Skin epidermis (tissue), 12 donors: ENCODE results near the gene TM2D1.
"Not testable (repeated sequence)": the region's sequence is repeated elsewhere in the genome, so short reads cannot be mapped to it uniquely, and the experiment has no call there.

Experiments
- H3K27ac ChIP-seq, 21 experiments: fragments of 200-600 bp; sonication (generic) in 11 of 21; one replicate each; pipeline ENCODE4 v1.5.0; 2020; ENCODE audit warnings: mild to moderate bottlenecking in 3 of 21, inconsistent platforms in 2 of 21, moderate library complexity in 2 of 21
- H3K4me3 ChIP-seq, 7 experiments: fragments of 200-600 bp; sonication (generic) in 2 of 7; one replicate each; pipeline ENCODE4 v1.5.0; 2020; ENCODE audit warnings: inconsistent platforms in 2 of 7, mild to moderate bottlenecking in 2 of 7, moderate library complexity in 1 of 7

TM2D1 gene

DNA sequence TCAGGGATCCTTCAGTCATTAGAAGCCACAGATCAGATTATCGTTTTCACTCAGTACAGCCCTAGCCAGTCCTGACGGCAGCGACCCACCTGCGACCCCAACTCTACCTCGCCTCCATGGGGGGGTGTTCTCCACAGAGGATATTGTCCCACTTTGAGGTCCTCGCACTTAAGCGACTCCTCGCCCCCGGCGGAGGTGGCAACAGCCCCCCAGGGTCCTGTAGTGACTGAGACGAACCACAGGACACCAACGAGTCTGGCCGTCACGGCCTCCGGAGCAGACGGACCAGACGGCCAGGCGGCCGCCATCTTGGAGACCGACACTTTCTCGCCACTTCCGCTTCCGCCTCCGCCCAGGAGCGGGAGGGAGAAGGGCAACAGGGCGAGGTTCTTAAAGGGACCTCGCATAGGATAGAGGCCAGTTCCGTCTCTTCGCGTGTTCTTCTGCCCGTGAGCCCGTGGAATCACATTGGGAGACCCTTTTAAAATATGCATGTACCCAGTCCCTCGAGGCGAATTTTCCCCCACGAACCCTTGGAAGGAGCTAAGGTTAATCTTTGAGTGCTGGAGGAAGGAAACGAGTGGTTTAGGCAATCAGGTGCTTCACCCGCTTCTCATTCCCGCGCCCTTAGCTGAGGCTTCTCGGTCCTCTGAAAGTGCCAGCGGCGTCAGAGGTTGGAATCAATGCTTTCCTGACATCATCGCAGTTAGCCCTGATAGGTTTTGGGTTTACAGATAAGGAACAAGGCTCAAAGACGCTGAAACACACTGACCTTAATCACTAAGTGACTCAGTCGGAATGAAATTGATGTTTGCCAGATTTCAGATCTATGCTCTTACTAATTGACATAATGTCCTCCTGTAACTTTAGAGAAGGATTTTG lies at the start of gene TM2D1:
Gene TM2D1, minus strand, starts transcription at position 329 of the 882 bp plus-strand sequence. Its CDS starts 21 bp downstream, at position 308.
- Histone ChIP-seq H3K27ac (peak within 1 kb of the TSS; percentile 62 to 98 (median 95)), H3K4me3 (peak within 1 kb of the TSS; percentile 53 to 96 (median 79))

DNA sequence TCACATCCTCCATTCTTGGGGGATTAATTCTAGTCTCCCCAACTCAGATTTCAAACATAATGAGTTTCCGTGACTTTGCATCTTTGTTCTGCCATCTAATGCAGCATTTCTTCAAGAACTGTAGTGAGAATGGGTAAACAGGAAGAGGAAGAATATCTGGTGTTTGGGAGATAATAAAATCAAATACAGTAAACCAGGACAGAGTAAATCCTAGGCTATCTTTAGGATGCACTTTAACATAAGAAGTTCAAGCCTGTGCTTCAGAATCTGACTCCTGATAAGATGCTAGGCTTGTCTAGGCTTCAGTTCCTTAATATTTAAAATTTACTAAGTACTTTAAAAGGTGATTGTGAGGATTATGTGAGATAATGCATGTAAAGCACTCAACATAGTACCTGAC lies 45.2 kb upstream of the TM2D1 start:
- no peak overlapping the region for H3K27ac ChIP-seq

GRCh38 chr1:61757950-61758349 lies 33.0 kb upstream of the TM2D1 start:
- Histone ChIP-seq H3K27ac (no peak overlapping the region), H3K4me3 (no peak overlapping the region)

More for the DNA sequence above, 45.2 kb upstream of the TM2D1 start:
- H3K4me3 ChIP-seq: no peak overlapping the region

- Histone ChIP-seq H3K4me3 (no peak overlapping the region), H3K27ac (no peak overlapping the region)
Observed at GRCh38 chr1:61756773-61757172, 31.8 kb upstream of the TM2D1 start.

GRCh38 chr1:61754545-61754944 lies 29.6 kb upstream of the TM2D1 start:
- H3K4me3 ChIP-seq: no peak overlapping the region

DNA sequence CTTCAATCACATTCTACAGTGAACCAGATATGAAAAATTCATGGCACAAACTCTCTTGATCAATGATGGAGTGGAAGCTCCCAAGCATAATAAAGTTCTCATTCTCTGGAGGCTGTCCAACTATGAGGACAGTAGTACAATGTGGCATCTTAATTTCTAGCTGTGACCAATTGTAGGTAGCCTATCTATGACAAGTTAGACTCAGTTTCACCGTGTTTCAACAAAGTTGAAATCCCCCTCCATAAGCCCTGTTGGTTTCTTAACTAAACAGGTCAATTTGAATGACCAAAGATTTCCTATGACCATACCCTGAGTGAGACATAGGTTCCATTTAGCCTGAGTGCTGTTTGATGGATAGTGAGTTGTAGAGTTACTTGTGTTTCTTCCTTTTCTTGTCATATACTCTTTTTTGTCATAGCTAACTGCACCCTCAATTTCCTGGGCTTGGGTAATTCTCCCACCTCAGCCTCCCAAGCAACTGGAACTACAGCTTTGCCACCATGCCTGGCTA lies 29.1 kb upstream of the TM2D1 start:
- no peak overlapping the region for H3K27ac ChIP-seq
- no peak overlapping the region for H3K4me3 ChIP-seq

More at GRCh38 chr1:61754545-61754944, 29.6 kb upstream of the TM2D1 start:
- no peak overlapping the region for H3K27ac ChIP-seq

DNA sequence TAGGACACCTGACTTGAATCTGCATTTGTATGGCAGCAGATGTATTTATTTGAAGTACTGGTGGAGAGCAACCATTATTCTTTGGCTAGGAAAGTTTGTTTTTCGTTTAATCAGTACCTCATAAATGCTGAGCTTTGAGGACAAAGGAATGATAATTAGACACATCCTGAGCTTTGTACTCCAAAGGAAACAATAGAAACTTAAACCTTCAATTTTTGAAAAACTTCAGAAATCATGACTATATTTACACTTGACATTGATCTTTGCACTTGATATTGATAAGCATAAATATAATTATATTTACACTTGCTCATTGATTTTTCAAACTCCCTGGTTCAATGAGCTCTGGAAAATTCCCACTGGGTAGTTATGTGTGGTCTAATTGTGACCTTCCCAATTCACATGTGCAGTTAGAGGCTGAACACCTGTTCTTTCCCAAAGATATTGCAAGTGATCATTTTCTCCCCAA lies 28.0 kb upstream of the TM2D1 start:
- Histone ChIP-seq H3K27ac (no peak overlapping the region), H3K4me3 (no peak overlapping the region)

- H3K4me3 ChIP-seq: no peak overlapping the region
- no peak overlapping the region for H3K27ac ChIP-seq
Observed at GRCh38 chr1:61749574-61749973, 24.6 kb upstream of the TM2D1 start.

DNA sequence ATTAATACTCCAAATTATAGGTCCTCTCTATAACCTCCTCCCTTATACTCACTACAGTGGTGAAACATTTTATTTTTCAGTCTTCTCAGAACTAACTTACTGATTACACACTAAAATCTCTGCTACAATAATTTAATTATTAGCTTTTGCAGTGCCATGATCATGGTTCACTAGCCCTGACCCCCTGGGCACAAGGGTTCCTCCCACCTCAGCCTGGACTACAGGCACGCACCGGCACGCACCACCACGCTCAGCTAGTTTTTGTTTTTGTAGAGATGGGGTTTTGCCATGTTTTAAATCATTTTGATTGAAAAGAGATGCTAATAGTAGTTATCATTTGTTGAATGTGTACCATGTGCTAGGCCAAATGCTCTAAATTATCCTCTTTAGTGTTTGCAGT lies 23.6 kb upstream of the TM2D1 start:
- no peak overlapping the region for H3K4me3 ChIP-seq
- no peak overlapping the region for H3K27ac ChIP-seq

DNA sequence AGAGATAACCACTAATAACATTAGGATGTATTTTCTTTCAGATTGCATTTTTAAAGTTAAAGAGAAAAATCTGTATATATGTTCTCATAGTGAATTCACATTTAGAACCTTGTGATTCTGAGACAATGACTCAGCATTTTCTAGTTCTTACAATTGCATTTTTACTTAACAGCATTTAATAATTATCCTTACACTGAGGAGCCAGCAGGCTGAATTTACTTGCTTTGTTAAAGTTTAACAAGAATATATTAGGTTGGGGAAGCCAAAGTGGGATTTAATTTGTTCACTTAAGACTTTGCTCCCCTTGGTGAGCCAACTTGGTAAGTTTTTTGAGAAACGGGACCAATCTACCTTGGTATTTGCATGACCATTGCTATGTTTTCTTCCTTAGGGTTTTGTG lies 21.9 kb upstream of the TM2D1 start:
- H3K27ac ChIP-seq: peak overlapping the region in 3 of 21 experiments; percentile 9 to 49 (median 35)
- H3K4me3 ChIP-seq: no peak overlapping the region

GRCh38 chr1:61743716-61744580 lies 19.0 kb upstream of the TM2D1 start:
- Histone ChIP-seq H3K27ac (peak overlapping the region in 3 of 21 experiments; percentile 80 to 97 (median 96)), H3K4me3 (peak overlapping the region in 3 of 7 experiments; percentile 79 to 81 (median 80))

DNA sequence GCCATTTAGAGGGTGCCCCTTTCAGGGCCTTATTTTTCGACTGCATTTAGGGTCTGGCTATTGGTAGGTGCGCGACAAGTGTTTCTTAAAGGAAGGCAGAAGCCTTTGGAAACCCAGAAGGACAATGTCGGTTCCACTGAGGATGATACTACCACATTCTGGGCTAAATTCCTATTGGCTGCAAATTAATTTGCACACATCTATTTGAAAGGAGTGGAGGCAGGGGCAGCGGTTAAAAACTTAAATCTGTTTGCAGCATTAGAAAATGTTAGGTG lies 18.4 kb upstream of the TM2D1 start:
- peak overlapping the region in 17 of 21 experiments; percentile 76 to 98 (median 94) for H3K27ac ChIP-seq
- H3K4me3 ChIP-seq: peak overlapping the region; percentile 71 to 91 (median 81)

- Histone ChIP-seq H3K27ac (peak overlapping the region; percentile 76 to 98 (median 91)), H3K4me3 (peak overlapping the region; percentile 71 to 91 (median 81))
Observed at GRCh38 chr1:61742620-61743430, 17.9 kb upstream of the TM2D1 start.

DNA sequence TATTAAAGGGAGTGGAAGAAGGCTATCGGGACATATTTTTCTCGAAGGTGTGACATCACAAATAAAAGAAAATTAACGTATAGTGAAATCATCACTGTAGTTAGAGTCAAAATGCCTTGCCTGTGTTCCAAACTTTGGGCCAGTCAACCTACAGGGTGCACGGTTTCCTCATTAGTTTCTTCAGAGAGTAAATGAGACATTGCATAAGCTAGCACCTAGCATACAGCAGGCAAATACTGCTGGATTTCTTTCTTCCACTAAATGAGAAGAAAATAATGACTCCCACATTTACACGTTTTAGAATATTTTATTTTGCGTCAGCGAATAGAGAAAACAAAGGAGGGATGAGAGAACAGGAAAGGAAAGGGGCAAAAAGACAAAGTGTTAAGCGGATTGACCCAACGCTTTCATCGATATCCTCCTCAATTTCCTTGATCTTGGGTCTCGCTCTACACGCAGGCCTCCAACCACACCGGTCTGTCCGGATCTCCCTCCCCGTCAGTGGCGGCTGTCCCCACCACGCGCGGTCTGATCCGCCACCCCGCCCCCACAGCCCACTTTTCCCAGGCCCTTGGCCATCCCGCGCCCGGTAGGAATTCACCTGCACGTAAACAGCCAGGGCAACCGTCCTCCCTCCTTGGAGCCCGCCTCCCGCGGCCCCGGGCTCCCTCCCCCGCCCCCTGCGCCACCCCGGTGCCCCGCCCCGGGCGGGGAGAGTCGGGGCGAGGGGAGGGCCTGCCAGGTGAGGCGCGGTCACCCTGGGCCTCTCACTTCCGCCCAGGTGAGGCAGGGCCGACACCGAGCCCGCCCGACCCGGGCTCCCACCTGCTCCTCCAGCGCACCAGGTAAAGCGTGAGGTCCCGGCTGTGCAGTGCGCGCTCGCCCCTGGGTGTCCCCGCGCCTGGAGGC lies 17.0 kb upstream of the TM2D1 start, which contains the start of gene PATJ:
Gene PATJ, plus strand, starts transcription at position 770 of the 909 bp plus-strand sequence. CDS start 20,413 bp downstream, outside the sequence.
- peak within 1 kb of the TSS; percentile 71 to 91 (median 81) for H3K4me3 ChIP-seq
- peak within 1 kb of the TSS; percentile 76 to 98 (median 91) for H3K27ac ChIP-seq

DNA sequence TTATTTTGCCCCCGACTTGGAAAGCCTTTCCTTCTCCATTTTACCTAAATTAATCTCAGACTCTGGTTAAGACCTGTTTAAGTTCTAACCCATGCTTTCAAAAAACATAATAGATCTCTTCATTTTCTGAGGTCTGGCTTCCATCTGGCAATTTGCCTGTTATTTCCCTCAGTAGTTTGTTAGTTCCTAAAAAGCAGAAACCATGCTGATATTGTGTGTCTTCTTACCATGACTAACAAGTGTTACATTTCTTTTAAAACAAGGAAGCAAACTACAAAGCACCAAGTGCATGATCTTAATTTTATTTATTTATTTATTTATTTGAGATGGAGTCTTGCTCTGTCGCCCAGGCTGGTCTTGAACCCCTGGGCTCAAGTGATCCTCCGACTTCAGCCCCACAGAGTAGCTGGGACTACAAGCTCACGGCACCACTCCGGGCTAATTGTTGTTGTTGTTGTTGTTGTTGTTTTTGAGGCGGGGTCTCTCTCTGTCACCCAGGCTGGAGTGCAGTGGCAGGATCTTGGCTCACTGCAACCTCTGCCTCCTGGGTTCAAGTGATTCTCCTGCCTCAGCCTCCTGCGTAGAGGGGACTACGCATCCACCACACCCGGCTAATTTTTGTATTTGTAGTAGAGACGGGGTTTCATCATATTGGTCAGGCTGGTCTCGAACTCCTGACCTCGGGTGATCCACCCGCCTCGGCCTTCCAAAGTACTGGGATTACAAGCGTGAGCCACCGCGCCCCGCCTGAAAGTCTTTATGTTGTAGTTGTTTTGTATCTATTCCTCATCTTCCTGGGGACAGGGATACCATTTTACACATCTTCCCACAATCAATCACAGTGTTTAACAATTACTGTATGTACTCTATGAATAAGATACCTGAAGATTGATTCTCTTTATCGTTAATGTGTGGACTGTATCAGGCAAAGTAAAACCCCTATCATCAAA lies 16.1 kb upstream of the TM2D1 start:
- Histone ChIP-seq H3K27ac (peak overlapping the region in 15 of 21 experiments; percentile 79 to 98 (median 91)), H3K4me3 (peak overlapping the region in 2 of 7 experiments; percentile 79 to 80)

DNA sequence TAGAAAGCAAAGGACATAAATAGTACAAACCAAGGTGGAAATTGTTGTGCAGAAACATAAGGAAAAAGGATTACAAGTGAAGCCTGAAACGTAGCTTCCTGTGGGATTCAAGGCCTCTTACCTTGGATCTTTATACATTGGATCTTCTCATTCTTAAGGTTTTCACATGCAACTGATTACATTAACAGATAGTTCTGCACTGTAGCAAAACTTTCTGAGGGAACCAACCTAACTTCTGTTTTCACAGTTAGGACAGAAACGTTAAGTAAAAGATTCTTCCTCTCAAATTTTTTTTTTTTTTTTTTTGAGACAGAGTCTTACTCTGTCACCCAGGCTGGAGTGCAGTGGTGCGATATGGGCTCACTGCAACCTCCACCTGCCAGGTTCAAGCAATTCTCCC lies 7.8 kb upstream of the TM2D1 start:
- Histone ChIP-seq H3K27ac (no peak overlapping the region), H3K4me3 (no peak overlapping the region)

GRCh38 chr1:61730679-61731078 lies 5.7 kb upstream of the TM2D1 start:
- not testable (repeated sequence) for H3K4me3 ChIP-seq, H3K27ac ChIP-seq
